Activated CD8-positive, alpha-beta memory T cell treated with anti-CD3 and anti-CD28 coated beads, Interleukin-2, amount 50 U/mL, for 24 hours (primary cell): ENCODE data around the gene MS4A15.
"Not testable (repeated sequence)": the region's sequence is repeated elsewhere in the genome, so short reads cannot be mapped to it uniquely, and the experiment has no call there.

Experiments
- DNase-seq: peaks from one replicate; pipeline ENCODE4 v3.0.0-alpha.2; 2020; ENCODE audit errors: extremely low read depth

The MS4A15 gene

GRCh38 chr11:60756307-60757032 is at the start of gene MS4A15:
TSS of gene MS4A15 (plus strand) at chr11:60756867. CDS start at chr11:60763734, 6,867 bp downstream.
- no peak for DNase-seq

- DNase-seq = no peak
These were observed 49.7 kb upstream of the MS4A15 start for GRCh38 chr11:60706931-60707330.

GRCh38 chr11:60710482-60710881 is 46.2 kb upstream of the MS4A15 start:
- no peak for DNase-seq

- no peak for DNase-seq
These were observed 45.4 kb upstream of the MS4A15 start for GRCh38 chr11:60711276-60711675.

- DNase-seq = not testable (repeated sequence)
These were observed 43.2 kb upstream of the MS4A15 start for GRCh38 chr11:60713423-60713822.

- no peak for DNase-seq
These were observed 38.7 kb upstream of the MS4A15 start for GRCh38 chr11:60717956-60718355.

- no peak for DNase-seq
These were observed 37.9 kb upstream of the MS4A15 start for GRCh38 chr11:60718524-60719316.

GRCh38 chr11:60719391-60719790 is 37.3 kb upstream of the MS4A15 start:
- DNase-seq = no peak

GRCh38 chr11:60720460-60720859 is 36.2 kb upstream of the MS4A15 start:
- DNase-seq = no peak

- no peak for DNase-seq
These were observed 32.2 kb upstream of the MS4A15 start, which contains the start of gene MS4A18 for GRCh38 chr11:60724420-60724819. TSS of gene MS4A18 (plus strand) at chr11:60724720.

GRCh38 chr11:60725592-60725991 is 31.1 kb upstream of the MS4A15 start:
- no peak for DNase-seq

- no peak for DNase-seq
These were observed 25.1 kb upstream of the MS4A15 start for GRCh38 chr11:60731586-60731985.

GRCh38 chr11:60734279-60734678 is 22.4 kb upstream of the MS4A15 start:
- no peak for DNase-seq

GRCh38 chr11:60739114-60739513 is 17.6 kb upstream of the MS4A15 start:
- no peak for DNase-seq

GRCh38 chr11:60740573-60740972 is 16.1 kb upstream of the MS4A15 start:
- DNase-seq = no peak

GRCh38 chr11:60741421-60741820 is 15.2 kb upstream of the MS4A15 start:
- DNase-seq = no peak

- no peak for DNase-seq
These were observed 13.6 kb upstream of the MS4A15 start for GRCh38 chr11:60743058-60743457.

GRCh38 chr11:60744114-60744513 is 12.6 kb upstream of the MS4A15 start:
- no peak for DNase-seq

- DNase-seq = no peak
These were observed 9.3 kb upstream of the MS4A15 start for GRCh38 chr11:60747359-60747873.

- no peak for DNase-seq
These were observed 8.4 kb upstream of the MS4A15 start for GRCh38 chr11:60748225-60748624.

- DNase-seq = no peak
These were observed 7.8 kb upstream of the MS4A15 start for GRCh38 chr11:60748821-60749220.

GRCh38 chr11:60750911-60751310 is 5.8 kb upstream of the MS4A15 start:
- no peak for DNase-seq

GRCh38 chr11:60753309-60753708 is 3.4 kb upstream of the MS4A15 start:
- DNase-seq = no peak
